GM21528 (cell line): ENCODE data around the gene TMEM181.
"Not testable (repeated sequence)": the region's sequence is repeated elsewhere in the genome, so short reads cannot be mapped to it uniquely, and the experiment has no call there.

ENCODE experiments used
- ATAC-seq: cut with Tn5 transposase; IDR thresholded peaks from one replicate; pipeline ENCODE4 v1.9.1; 2021; ENCODE audit warnings: mild to moderate bottlenecking, moderate library complexity; ENCODE audit not compliant: unreplicated experiment, low FRiP score

TMEM181 gene

GRCh38 chr6:158674342-158675131 lies 114.6 kb downstream of the TMEM181 start:
- ATAC-seq = no peak

GRCh38 chr6:158677094-158677493 lies 117.2 kb downstream of the TMEM181 start:
- ATAC-seq = not testable (repeated sequence)

GRCh38 chr6:158677906-158678578 lies 118.2 kb downstream of the TMEM181 start:
- ATAC-seq = no peak

- no peak for ATAC-seq
These were observed 120.1 kb downstream of the TMEM181 start for GRCh38 chr6:158680015-158680414.

DNA sequence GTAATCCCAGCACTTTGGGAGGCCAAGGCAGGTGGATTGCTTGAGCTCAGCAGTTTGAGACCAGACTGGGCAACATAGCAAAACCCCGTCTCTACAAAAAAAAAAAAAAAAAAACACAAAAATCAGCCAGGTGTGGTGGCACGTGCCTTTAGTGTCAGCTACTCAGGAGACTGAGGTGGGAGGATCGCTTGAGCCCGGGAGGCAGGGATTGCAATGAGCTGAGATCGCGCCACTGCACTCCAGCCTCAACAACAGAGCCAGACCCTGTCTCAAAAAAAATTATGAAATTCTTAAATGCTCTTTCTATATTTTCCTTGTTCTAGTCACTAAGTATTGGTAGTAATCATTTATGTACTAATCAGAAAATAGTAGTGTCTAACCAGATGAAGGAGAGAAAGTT lies 120.6 kb downstream of the TMEM181 start:
- ATAC-seq = no peak

DNA sequence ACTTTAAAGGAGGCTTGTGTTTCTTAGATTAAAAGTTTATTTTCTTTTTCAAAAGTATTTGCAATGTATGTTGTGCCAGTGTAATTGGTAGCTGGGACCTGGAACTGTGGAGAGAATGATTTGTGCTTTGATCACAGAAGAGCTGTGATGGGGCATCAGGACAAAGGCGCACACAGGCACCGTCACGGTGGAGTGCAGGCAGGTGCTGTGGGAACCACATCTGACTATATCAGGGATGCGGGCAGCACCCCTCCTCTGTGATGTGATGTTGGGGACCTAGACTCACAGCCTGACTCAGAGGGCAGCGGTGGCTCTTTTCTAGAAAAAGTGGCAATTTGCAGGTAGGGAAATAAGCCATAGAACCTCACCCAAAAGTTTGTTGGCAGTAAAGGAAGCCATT lies 124.4 kb downstream of the TMEM181 start:
- no peak for ATAC-seq

GRCh38 chr6:158684745-158685324 lies 124.9 kb downstream of the TMEM181 start:
- no peak for ATAC-seq
